ENCODE measurements around the gene MTAP.

- TF ChIP-seq POLR2AphosphoS5 (IDR thresholded peaks at IDR 0.05), result no peak
- no peak for TF ChIP-seq CTCF (IDR thresholded peaks at IDR 0.05)
- no peak for TF ChIP-seq POLR2A (IDR thresholded peaks at IDR 0.05)
Observed at GRCh38 chr9:21931428-21931827, 129.0 kb downstream of the MTAP start.
